ENCODE results near the gene RNF168.

DNA sequence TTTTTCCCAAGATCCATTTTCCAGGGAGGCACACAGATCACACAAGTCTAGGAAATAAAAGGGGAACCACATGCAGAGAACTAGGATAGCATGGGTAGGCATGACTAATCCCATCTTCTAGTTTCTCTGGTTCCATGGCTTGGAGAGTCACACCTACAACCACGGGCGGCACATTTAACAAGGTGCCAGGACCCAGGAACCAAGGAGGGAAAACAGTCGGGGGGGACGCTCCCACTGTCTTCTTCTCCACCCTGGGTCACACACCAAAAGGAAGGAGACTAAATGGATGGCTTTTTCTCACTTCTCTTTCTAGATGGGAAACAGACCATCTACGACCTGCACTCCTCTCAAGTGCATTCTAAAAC, 16.1 kb upstream of the RNF168 start:
- TF ChIP-seq CTCF (IDR thresholded peaks at IDR 0.05), result no peak
- no peak for TF ChIP-seq POLR2A (IDR thresholded peaks at IDR 0.05)
- TF ChIP-seq EP300 (IDR thresholded peaks at IDR 0.05), result no peak
- no peak for TF ChIP-seq POLR2AphosphoS5 (IDR thresholded peaks at IDR 0.05)
